Activated T-helper 2 cell treated with anti-CD3 and anti-CD28 coated beads, Interferon-gamma antibody, Interleukin-2, Interleukin-4, amounts not matched to agents 10 μg/mL and 5 μg/mL and 100 μg/mL, durations not matched to agents 14 hours and 24 hours and 36 hours (primary cell): ENCODE results near the gene FN1. TPM values are rescaled to one million over a fixed set of nuclear protein-coding genes. Genes with fewer than 3 reads are reported as not detected.

Source experiments
- DNase-seq: peaks from one replicate; pipeline ENCODE4 v3.0.0; 2021; ENCODE audit warnings: low spot score
- H3K27ac Mint-ChIP-seq: one replicate; pipeline ENCODE4 v1.8.0; 2021; ENCODE audit warnings: mixed read lengths
- H3K27me3 Mint-ChIP-seq: one replicate; pipeline ENCODE4 v1.8.0; 2021; ENCODE audit warnings: low read depth, mixed read lengths
- H3K36me3 Mint-ChIP-seq: one replicate; pipeline ENCODE4 v1.8.0; 2021; ENCODE audit warnings: low read depth, mixed read lengths
- H3K4me1 Mint-ChIP-seq: one replicate; pipeline ENCODE4 v1.8.0; 2021; ENCODE audit warnings: low read depth, mixed read lengths
- H3K4me3 Mint-ChIP-seq: one replicate; pipeline ENCODE4 v1.8.0; 2021; ENCODE audit warnings: low read depth, mild to moderate bottlenecking, moderate library complexity, mixed read lengths
- H3K9me3 Mint-ChIP-seq: one replicate; pipeline ENCODE4 v1.8.0; 2021; ENCODE audit warnings: mixed read lengths
- intact Hi-C: fragments of 100-400 bp; cut with micrococcal nuclease; formaldehyde crosslinking; loops from one replicate; pipeline ENCODE4 v1.15.1; 2023
- total RNA-seq: library from RNA; stranded (reverse); gene quantifications from 2 replicates; pipeline ENCODE4 v1.2.3, GENCODE V29; 2022

FN1 gene
- total RNA-seq, 1 donor from 2014 or later, result 4.5 TPM

- Mint-ChIP-seq H3K36me3 (no peaks in the 10 kb centered on the region), H3K27me3 (peaks cover 39% of the 10 kb centered on the region), H3K27ac (no peak overlapping the region), H3K9me3 (no peaks in the 10 kb centered on the region), H3K4me3 (no peak overlapping the region), H3K4me1 (no peaks in the 10 kb centered on the region)
- intact Hi-C loops, result no loop called here
- no peak for DNase-seq
Measured at GRCh38 chr2:215425021-215425782, 10.7 kb downstream of the FN1 start.

DNA sequence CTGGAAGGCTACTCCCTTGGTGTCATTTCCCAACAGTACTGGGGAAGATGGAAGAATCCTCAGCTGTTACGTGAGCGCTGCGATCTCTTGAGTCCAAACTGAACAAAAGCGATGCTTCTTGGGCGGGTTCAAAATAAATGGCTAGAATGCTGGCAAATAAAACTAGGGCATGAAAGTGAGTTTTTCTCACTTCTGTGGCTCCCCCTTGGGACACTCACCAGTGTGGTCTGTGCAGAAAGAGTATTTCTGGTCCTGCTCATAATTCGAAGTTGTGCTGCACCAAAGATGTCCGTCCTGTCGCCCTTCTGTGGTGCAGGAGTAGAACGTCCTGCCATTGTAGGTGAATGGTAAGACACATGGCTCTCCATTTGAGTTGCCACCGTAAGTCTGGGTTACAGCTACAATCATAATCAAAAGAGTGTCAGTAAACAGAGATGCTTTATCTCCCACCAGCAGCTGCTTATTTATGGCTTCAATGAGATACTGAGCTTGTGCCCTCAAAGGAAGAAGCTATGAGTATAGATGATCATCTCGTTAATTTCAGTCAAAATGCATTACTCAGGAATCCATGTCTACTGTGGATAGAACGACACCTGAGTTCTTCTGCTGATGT, 11.8 kb downstream of the FN1 start:
- no peak overlapping the region for H3K4me3 Mint-ChIP-seq
- no peak for DNase-seq
- H3K36me3 Mint-ChIP-seq, result no peaks in the 10 kb centered on the region
- intact Hi-C loops, result no loop called here
- no peaks in the 10 kb centered on the region for H3K4me1 Mint-ChIP-seq
- H3K27ac Mint-ChIP-seq, result no peak overlapping the region
- no peaks in the 10 kb centered on the region for H3K9me3 Mint-ChIP-seq
- H3K27me3 Mint-ChIP-seq, result peaks cover 35% of the 10 kb centered on the region

DNA sequence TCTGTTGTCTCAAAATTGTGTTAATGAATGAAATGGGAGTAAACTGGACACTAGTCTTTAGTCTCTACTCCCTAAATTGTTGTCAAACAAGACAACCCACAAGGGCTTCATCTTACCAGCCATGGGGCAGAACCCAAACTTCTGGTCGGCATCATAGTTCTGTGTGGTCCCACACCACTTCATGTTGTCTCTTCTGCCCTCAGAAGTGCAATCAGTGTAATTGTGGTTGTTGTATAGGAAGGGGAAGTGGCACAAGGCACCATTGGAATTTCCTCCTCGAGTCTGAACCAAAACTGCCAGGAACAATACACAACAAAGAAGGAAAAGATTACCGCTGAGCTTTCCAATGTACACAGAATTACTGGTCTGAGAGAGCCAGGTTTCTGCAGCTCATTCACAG, 12.6 kb downstream of the FN1 start:
- no peaks in the 10 kb centered on the region for H3K4me1 Mint-ChIP-seq
- H3K9me3 Mint-ChIP-seq, result no peaks in the 10 kb centered on the region
- no peak overlapping the region for H3K4me3 Mint-ChIP-seq
- H3K27me3 Mint-ChIP-seq, result peaks cover 37% of the 10 kb centered on the region
- no peak for DNase-seq
- intact Hi-C loops, result no loop called here
- no peak overlapping the region for H3K27ac Mint-ChIP-seq
- no peaks in the 10 kb centered on the region for H3K36me3 Mint-ChIP-seq

- no peaks in the 10 kb centered on the region for H3K36me3 Mint-ChIP-seq
- no peaks in the 10 kb centered on the region for H3K4me1 Mint-ChIP-seq
- H3K27me3 Mint-ChIP-seq, result peaks cover 35% of the 10 kb centered on the region
- no peak overlapping the region for H3K4me3 Mint-ChIP-seq
- intact Hi-C loops, result no loop called here
- H3K9me3 Mint-ChIP-seq, result no peaks in the 10 kb centered on the region
- H3K27ac Mint-ChIP-seq, result no peak overlapping the region
- no peak for DNase-seq
Measured at GRCh38 chr2:215422676-215423075, 13.2 kb downstream of the FN1 start.

GRCh38 chr2:215421859-215422461, 13.9 kb downstream of the FN1 start:
- no peaks in the 10 kb centered on the region for H3K9me3 Mint-ChIP-seq
- intact Hi-C loops, result no loop called here

GRCh38 chr2:215420471-215420935, 15.4 kb downstream of the FN1 start:
- Mint-ChIP-seq H3K27ac (no peak overlapping the region), H3K36me3 (no peaks in the 10 kb centered on the region), H3K4me1 (no peaks in the 10 kb centered on the region), H3K9me3 (no peaks in the 10 kb centered on the region), H3K4me3 (no peak overlapping the region), H3K27me3 (peaks cover 42% of the 10 kb centered on the region)
- DNase-seq, result no peak
- intact Hi-C loops, result no loop called here

More at GRCh38 chr2:215421859-215422461, 13.9 kb downstream of the FN1 start:
- no peaks in the 10 kb centered on the region for H3K4me1 Mint-ChIP-seq
- H3K4me3 Mint-ChIP-seq, result no peak overlapping the region
- no peaks in the 10 kb centered on the region for H3K36me3 Mint-ChIP-seq
- no peak overlapping the region for H3K27ac Mint-ChIP-seq
- DNase-seq, result no peak
- H3K27me3 Mint-ChIP-seq, result peaks cover 37% of the 10 kb centered on the region

- intact Hi-C loops, result no loop called here
- no peak overlapping the region for H3K27ac Mint-ChIP-seq
- no peaks in the 10 kb centered on the region for H3K36me3 Mint-ChIP-seq
- DNase-seq, result no peak
- H3K4me3 Mint-ChIP-seq, result no peak overlapping the region
- H3K27me3 Mint-ChIP-seq, result peaks cover 40% of the 10 kb centered on the region
- no peaks in the 10 kb centered on the region for H3K9me3 Mint-ChIP-seq
- no peaks in the 10 kb centered on the region for H3K4me1 Mint-ChIP-seq
Measured at GRCh38 chr2:215419769-215420470, 15.9 kb downstream of the FN1 start.

DNA sequence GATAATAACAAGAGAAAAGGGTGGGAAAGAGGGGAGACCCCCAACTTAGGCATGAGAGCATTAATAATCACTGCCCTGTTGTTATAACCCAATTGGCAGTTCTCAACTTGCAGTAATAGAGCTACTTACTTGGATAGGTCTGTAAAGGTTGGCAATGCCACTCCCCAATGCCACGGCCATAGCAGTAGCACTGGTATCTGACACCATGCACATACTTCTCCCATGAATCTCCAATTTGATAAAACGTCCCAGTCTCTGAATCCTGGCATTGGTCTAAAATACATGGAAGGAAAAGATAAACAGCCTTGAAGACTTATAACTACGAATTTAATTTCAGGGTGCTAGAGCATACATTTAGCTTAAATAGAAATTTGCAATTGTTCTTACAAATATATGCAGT, 16.8 kb downstream of the FN1 start:
- intact Hi-C loops, result no loop called here
- Mint-ChIP-seq H3K36me3 (no peaks in the 10 kb centered on the region), H3K27me3 (peaks cover 38% of the 10 kb centered on the region), H3K4me1 (no peaks in the 10 kb centered on the region), H3K9me3 (no peaks in the 10 kb centered on the region), H3K27ac (no peak overlapping the region), H3K4me3 (no peak overlapping the region)
- DNase-seq, result no peak

DNA sequence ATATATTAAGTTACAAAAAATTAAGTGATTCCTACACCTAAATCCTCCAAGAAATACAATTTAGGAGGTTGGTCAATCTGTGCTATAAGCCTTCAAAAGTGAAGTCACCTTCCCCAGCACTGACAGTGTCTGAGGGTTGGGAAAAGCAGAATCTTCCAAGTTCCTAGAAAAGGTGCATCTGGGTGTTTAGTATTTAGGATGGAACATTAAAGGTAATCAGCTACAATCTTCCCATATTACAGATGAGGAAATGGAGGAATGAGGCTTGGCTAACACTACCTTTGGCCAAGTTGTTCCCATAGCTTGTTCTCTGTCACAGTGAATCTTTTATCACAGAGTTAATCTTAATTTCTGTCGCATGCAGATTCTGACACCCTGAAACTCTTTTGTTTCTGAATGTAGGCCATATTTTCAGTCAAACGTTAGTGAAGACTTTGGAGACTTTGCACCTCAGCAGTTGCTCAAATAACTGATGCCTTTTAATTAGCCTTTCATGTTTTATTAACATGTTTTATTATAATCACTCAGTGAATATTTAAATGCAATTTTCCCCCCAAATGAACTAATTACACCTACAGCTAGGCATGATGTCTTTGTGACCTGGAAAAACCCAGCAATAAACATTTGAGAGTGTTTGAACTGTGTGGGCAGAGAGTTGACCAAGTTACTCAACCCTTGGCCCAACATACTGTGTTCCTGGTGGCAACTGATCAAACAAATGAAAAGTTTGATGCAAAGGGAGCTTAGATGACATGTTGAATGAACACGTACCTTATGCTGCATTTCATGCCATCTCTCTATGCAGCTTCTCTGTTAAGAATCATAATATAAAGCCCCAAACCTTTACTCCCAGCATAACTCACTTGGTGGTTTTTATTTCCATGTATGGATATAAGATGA, 17.6 kb downstream of the FN1 start:
- no peak for DNase-seq
- no peaks in the 10 kb centered on the region for H3K4me1 Mint-ChIP-seq
- H3K27ac Mint-ChIP-seq, result no peak overlapping the region
- no peak overlapping the region for H3K4me3 Mint-ChIP-seq
- H3K9me3 Mint-ChIP-seq, result no peaks in the 10 kb centered on the region
- peaks cover 38% of the 10 kb centered on the region for H3K27me3 Mint-ChIP-seq
- intact Hi-C loops, result no loop called here
- no peaks in the 10 kb centered on the region for H3K36me3 Mint-ChIP-seq

DNA sequence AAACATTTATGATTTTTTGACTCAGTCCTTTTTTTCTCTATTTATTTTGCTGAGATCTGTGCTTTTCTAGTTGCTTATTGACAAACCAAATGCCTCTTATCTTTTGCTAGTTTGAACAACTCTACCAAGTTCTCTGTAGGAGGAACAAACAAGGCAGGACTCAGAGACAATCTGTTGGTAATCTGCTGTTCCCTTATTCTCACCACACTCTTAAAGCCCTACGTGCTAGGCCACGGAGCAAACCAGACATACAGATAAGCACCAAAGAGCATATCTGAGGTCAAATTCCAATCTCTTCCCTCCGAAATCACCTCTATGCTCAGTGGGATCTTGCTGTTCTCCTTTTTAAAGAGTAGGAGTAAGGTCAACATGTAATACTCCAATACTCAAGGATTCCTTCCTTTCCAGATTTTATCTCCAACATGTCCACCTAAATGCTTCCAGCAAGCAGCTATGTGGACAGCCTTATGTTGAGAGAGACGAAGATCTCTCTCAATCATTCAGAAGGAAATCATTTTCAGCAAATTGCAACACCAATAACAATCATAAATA, 18.4 kb downstream of the FN1 start:
- Mint-ChIP-seq H3K27me3 (peaks cover 37% of the 10 kb centered on the region), H3K4me1 (no peaks in the 10 kb centered on the region), H3K4me3 (no peak overlapping the region), H3K36me3 (peaks cover 3% of the 10 kb centered on the region), H3K27ac (no peak overlapping the region), H3K9me3 (no peaks in the 10 kb centered on the region)
- intact Hi-C loops, result no loop called here
- no peak for DNase-seq

DNA sequence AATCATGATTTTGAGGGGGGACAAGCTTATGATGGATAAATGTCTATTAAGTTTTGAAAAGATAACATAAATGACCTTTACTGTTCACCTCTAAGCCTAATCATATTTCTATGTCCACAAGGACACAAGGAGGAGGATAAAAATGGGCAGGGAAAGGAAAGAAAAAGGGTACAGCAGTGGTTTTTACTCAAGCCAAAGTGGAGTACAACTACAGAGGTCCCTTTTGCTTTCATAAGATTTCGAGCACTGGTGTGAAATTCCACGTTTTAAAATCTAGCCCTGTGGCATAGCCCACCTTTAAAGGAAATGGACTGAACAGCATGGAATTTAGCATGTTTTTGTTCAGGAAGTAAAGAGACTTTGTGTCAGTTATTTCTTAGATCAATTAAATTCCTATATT, 19.2 kb downstream of the FN1 start:
- H3K9me3 Mint-ChIP-seq, result no peaks in the 10 kb centered on the region
- no peak for DNase-seq
- no peaks in the 10 kb centered on the region for H3K4me1 Mint-ChIP-seq
- H3K4me3 Mint-ChIP-seq, result no peak overlapping the region
- no peak overlapping the region for H3K27ac Mint-ChIP-seq
- intact Hi-C loops, result no loop called here
- H3K36me3 Mint-ChIP-seq, result peaks cover 3% of the 10 kb centered on the region
- peaks cover 31% of the 10 kb centered on the region for H3K27me3 Mint-ChIP-seq
